Astrocyte (in vitro differentiated cells and primary cell): ENCODE data around the gene NPIPB6. TPM values are rescaled to one million over a fixed set of nuclear protein-coding genes. Genes with fewer than 3 reads are reported as not detected.

Experiments
- DNase-seq: peaks from one replicate; pipeline ENCODE4 v3.0.0-alpha.2; 2010; ENCODE audit warnings: low read depth
- FAIRE-seq: peaks from 2 replicates; lab custom pipeline; 2011; peaks lifted over from hg19 to GRCh38; lab: Jason Lieb, UNC
- H2AFZ ChIP-seq: 2 replicates; pipeline ENCODE4 v1.6.0; 2012; ENCODE audit warnings: low read depth, low read length, inconsistent platforms
- H3K27ac ChIP-seq: 2 replicates; pipeline ENCODE4 v1.5.1; 2011; ENCODE audit warnings: low read depth, low read length, inconsistent platforms
- H3K27me3 ChIP-seq: 2 replicates; pipeline ENCODE4 v1.6.0; 2011; ENCODE audit warnings: low read length, inconsistent platforms; ENCODE audit not compliant: insufficient read depth
- H3K36me3 ChIP-seq: 2 replicates; pipeline ENCODE4 v1.5.1; 2011; ENCODE audit warnings: low read length, inconsistent platforms; ENCODE audit not compliant: insufficient read depth
- H3K4me1 ChIP-seq: 2 replicates; pipeline ENCODE4 v1.5.1; 2011; ENCODE audit warnings: low read length, inconsistent platforms; ENCODE audit not compliant: insufficient read depth
- H3K4me2 ChIP-seq: 2 replicates; pipeline ENCODE4 v1.6.0; 2012; ENCODE audit warnings: low read length, inconsistent platforms
- H3K4me3 ChIP-seq: 2 replicates; pipeline ENCODE4 v1.5.1; 2011; ENCODE audit warnings: low read depth, mild to moderate bottlenecking, low read length, inconsistent platforms; ENCODE audit not compliant: insufficient read depth
- H3K79me2 ChIP-seq: 2 replicates; pipeline ENCODE4 v1.6.0; 2012; ENCODE audit warnings: mild to moderate bottlenecking, low read length, inconsistent platforms; ENCODE audit not compliant: insufficient read depth
- H3K9ac ChIP-seq: 2 replicates; pipeline ENCODE4 v1.6.0; 2012; ENCODE audit warnings: mild to moderate bottlenecking, low read length, inconsistent platforms
- H3K9me3 ChIP-seq: 2 replicates; pipeline ENCODE4 v1.5.1; 2012; ENCODE audit warnings: low read depth, mild to moderate bottlenecking, low read length, inconsistent platforms; ENCODE audit not compliant: insufficient read depth
- H4K20me1 ChIP-seq: 2 replicates; pipeline ENCODE4 v1.6.0; 2012; ENCODE audit warnings: low read length, inconsistent platforms; ENCODE audit not compliant: insufficient read depth
- H3K27ac Mint-ChIP-seq: one replicate; pipeline ENCODE4 v1.8.0; 2021; ENCODE audit warnings: mild to moderate bottlenecking, mixed read lengths; ENCODE audit not compliant: unreplicated experiment
- H3K27me3 Mint-ChIP-seq: one replicate; pipeline ENCODE4 v1.8.0; 2021; ENCODE audit warnings: low read depth, mixed read lengths; ENCODE audit not compliant: unreplicated experiment
- H3K36me3 Mint-ChIP-seq: one replicate; pipeline ENCODE4 v1.8.0; 2021; ENCODE audit warnings: low read depth, mixed read lengths; ENCODE audit not compliant: unreplicated experiment
- H3K4me1 Mint-ChIP-seq: one replicate; pipeline ENCODE4 v1.8.0; 2021; ENCODE audit warnings: low read depth, mixed read lengths; ENCODE audit not compliant: unreplicated experiment
- H3K4me3 Mint-ChIP-seq: one replicate; pipeline ENCODE4 v1.8.0; 2021; ENCODE audit warnings: mild to moderate bottlenecking, moderate library complexity, mixed read lengths; ENCODE audit not compliant: unreplicated experiment
- H3K9me3 Mint-ChIP-seq: one replicate; pipeline ENCODE4 v1.8.0; 2021; ENCODE audit warnings: mild to moderate bottlenecking, mixed read lengths; ENCODE audit not compliant: unreplicated experiment
- EZH2 ChIP-seq: IDR thresholded peaks from 2 replicates; pipeline ENCODE4 v1.6.1; 2012; ENCODE audit warnings: mild to moderate bottlenecking, low read length, inconsistent platforms; ENCODE audit not compliant: insufficient read depth
- total RNA-seq: library from RNA; stranded (reverse); gene quantifications from 2 replicates; pipeline ENCODE4 v1.2.1, GENCODE V29; 2021
- TF ChIP-seq, protein P1 (sequence below): IDR thresholded peaks from 2 replicates; pipeline ENCODE4 v1.5.1; 2011; ENCODE audit warnings: low read depth, mild to moderate bottlenecking, inconsistent platforms, low read length, moderate library complexity; ENCODE audit not compliant: insufficient read depth

The NPIPB6 gene
- total RNA-seq, 1 donor from 2014 or later = 1.7 TPM

DNA sequence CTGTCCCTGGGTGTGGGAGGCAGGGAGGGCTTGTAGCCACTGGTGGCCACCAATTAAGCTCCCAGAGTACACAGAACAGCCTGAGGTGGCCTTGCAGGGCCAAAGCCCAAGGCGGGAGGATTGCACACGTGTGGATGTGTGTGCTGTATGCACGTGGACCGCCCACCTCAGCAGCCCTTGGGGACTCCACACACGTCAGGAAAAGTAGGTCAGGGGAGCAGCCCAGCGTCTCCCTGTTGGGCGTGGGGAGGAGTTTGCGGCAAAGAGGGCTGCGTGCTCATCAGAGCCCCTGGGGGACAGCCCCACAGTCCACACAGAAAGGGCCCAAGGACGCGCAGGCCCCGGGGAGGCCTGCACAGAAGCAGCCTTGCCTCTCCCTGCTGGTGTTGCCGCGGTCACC, 51.4 kb downstream of the NPIPB6 start:
- no peak for DNase-seq
- FAIRE-seq = no peak
- Histone ChIP-seq H3K4me1 (peaks cover under 1% of the 10 kb centered on the region), H3K9me3 (no peaks in the 10 kb centered on the region), H3K27me3 (no peaks in the 10 kb centered on the region), H3K27ac (no peak overlapping the region), H3K4me2 (no peak overlapping the region), H3K4me3 (no peak overlapping the region), H3K36me3 (no peaks in the 10 kb centered on the region), H3K79me2 (no peaks in the 10 kb centered on the region), H4K20me1 (no peaks in the 10 kb centered on the region), H3K9ac (no peak overlapping the region), H2AFZ (no peak overlapping the region)
- TF ChIP-seq EZH2 = no peak
- TF ChIP-seq, protein P1, sequence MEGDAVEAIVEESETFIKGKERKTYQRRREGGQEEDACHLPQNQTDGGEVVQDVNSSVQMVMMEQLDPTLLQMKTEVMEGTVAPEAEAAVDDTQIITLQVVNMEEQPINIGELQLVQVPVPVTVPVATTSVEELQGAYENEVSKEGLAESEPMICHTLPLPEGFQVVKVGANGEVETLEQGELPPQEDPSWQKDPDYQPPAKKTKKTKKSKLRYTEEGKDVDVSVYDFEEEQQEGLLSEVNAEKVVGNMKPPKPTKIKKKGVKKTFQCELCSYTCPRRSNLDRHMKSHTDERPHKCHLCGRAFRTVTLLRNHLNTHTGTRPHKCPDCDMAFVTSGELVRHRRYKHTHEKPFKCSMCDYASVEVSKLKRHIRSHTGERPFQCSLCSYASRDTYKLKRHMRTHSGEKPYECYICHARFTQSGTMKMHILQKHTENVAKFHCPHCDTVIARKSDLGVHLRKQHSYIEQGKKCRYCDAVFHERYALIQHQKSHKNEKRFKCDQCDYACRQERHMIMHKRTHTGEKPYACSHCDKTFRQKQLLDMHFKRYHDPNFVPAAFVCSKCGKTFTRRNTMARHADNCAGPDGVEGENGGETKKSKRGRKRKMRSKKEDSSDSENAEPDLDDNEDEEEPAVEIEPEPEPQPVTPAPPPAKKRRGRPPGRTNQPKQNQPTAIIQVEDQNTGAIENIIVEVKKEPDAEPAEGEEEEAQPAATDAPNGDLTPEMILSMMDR = no peak
- no peaks in the 10 kb centered on the region for H3K36me3 Mint-ChIP-seq
- H3K4me1 Mint-ChIP-seq = no peaks in the 10 kb centered on the region
- no peak overlapping the region for H3K27ac Mint-ChIP-seq
- no peak overlapping the region for H3K4me3 Mint-ChIP-seq
- H3K9me3 Mint-ChIP-seq = no peaks in the 10 kb centered on the region
- H3K27me3 Mint-ChIP-seq = no peaks in the 10 kb centered on the region

DNA sequence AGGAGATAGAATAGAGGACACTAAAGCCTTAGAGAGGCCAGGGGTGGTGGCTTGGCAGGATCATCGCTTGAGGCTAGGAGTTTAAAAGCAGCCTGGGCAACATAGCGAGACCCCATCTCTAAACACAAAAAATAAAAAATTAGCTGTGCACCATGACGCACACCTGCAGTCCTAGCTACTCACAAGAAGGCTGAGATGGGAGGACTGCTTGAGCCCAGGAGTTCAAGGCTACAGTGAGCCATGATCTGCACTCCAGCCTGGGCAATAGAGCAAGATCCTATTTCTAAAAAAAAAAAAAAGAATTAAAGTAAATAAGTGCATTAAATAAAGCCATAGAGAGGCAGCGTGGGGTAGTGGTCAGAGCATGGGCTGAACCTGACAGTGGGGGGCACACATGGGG, 51.9 kb downstream of the NPIPB6 start:
- Mint-ChIP-seq H3K4me1 (no peaks in the 10 kb centered on the region), H3K4me3 (no peak overlapping the region)
- TF ChIP-seq, protein P1 = no peak
- TF ChIP-seq EZH2 = no peak

DNA sequence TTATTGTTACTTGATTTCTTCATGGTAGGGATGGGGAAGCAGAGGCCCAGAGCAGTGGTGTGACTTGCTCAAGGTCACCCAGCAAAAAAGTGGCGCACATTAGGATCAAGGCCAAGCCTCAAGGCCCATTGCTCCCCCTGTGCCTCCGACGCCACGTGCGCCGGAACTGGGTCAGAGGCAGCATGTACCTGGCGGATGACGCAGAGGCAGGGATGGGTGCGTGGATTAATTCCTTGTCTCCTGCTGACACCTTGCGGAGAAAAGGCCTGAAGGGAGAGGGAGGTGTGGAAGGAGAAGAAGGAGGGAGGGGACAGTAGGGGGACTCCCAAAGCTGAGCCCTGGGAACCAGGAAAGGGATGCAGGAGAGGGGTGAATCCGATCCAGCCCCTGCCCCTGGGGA, 52.5 kb downstream of the NPIPB6 start:
- Histone ChIP-seq H3K27ac (no peak overlapping the region), H3K79me2 (no peaks in the 10 kb centered on the region), H2AFZ (no peak overlapping the region), H3K4me3 (no peak overlapping the region), H3K4me2 (no peak overlapping the region), H4K20me1 (no peaks in the 10 kb centered on the region), H3K36me3 (no peaks in the 10 kb centered on the region), H3K9me3 (no peaks in the 10 kb centered on the region), H3K4me1 (no peaks in the 10 kb centered on the region), H3K9ac (no peak overlapping the region), H3K27me3 (no peaks in the 10 kb centered on the region)
- no peak overlapping the region for H3K27ac Mint-ChIP-seq
- H3K36me3 Mint-ChIP-seq = no peaks in the 10 kb centered on the region
- no peak overlapping the region for H3K4me3 Mint-ChIP-seq
- H3K27me3 Mint-ChIP-seq = peaks cover 4% of the 10 kb centered on the region
- H3K9me3 Mint-ChIP-seq = peaks cover 1% of the 10 kb centered on the region
- H3K4me1 Mint-ChIP-seq = no peaks in the 10 kb centered on the region
- FAIRE-seq = no peak
- TF ChIP-seq, protein P1 = no peak
- no peak for TF ChIP-seq EZH2
- no peak for DNase-seq

More for the DNA sequence above, 51.9 kb downstream of the NPIPB6 start:
- no peak overlapping the region for H2AFZ ChIP-seq
- no peaks in the 10 kb centered on the region for H3K4me1 ChIP-seq
- H3K4me3 ChIP-seq = no peak overlapping the region
- H4K20me1 ChIP-seq = no peaks in the 10 kb centered on the region
- FAIRE-seq (no peak), DNase-seq (no peak)
- no peaks in the 10 kb centered on the region for H3K79me2 ChIP-seq
- no peaks in the 10 kb centered on the region for H3K27me3 ChIP-seq
- H3K27me3 Mint-ChIP-seq = no peaks in the 10 kb centered on the region
- H3K4me2 ChIP-seq = no peak overlapping the region
- H3K36me3 ChIP-seq = no peaks in the 10 kb centered on the region
- H3K27ac Mint-ChIP-seq = no peak overlapping the region
- no peaks in the 10 kb centered on the region for H3K9me3 ChIP-seq
- no peaks in the 10 kb centered on the region for H3K9me3 Mint-ChIP-seq
- no peaks in the 10 kb centered on the region for H3K36me3 Mint-ChIP-seq
- no peak overlapping the region for H3K27ac ChIP-seq
- no peak overlapping the region for H3K9ac ChIP-seq
